ENCODE data around the gene SPPL2C.

DNA sequence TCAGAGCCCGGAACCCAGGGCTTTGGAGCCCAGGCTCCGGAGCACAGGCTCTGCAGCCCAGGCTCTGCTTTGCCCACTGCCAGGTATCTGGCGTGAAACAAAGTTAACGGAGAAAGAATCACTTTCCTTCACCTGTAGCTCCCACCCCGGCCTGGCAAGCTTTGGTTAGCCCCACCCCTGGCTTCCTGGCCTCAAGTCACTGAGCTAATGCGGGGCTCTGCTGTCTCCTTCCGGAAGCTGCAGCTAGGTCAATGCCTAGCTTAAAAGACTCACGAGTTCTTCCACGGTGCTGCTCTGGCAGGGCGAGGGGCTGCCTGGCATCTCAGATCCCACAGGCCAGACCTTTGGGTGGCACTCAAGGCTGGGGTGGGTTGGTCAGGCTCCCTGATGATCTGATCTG is 21.1 kb upstream of the SPPL2C start:
- no peak for TF ChIP-seq POLR2A (IDR thresholded peaks at IDR 0.05)
- no peak for TF ChIP-seq CTCF (IDR thresholded peaks at IDR 0.05)

Measured in prostate gland (tissue), 2 donors.